H1 (cell line): ENCODE data around the gene JMJD1C. TPM values are rescaled to one million over a fixed set of nuclear protein-coding genes. Genes with fewer than 3 reads are reported as not detected.

ENCODE experiments used
- CTCF ChIA-PET: fragments of 300-600 bp; sonication (Branson Sonifier 250); formaldehyde crosslinking; loops from one replicate; lab custom pipeline; 2021; ENCODE audit not compliant: partially characterized antibody; lab: Charles Lee
- POLR2A ChIA-PET: fragments of 300-600 bp; sonication (Branson Sonifier 250); formaldehyde crosslinking; loops from one replicate; lab custom pipeline; 2021; ENCODE audit warnings: inconsistent platforms; ENCODE audit not compliant: partially characterized antibody; lab: Charles Lee
- DNase-seq, 2 experiments: peaks; one replicate each; pipeline versions ENCODE4 v3.0.0 to v3.0.0-alpha.2; 2010 to 2022; ENCODE audit warnings: low spot score in 2 of 2, low read depth in 1 of 2, mixed read lengths in 1 of 2
- FAIRE-seq: peaks from 2 replicates; lab custom pipeline; 2011; peaks lifted over from hg19 to GRCh38; lab: Jason Lieb, UNC
- H2AFZ ChIP-seq: 2 replicates; pipeline ENCODE4 v1.8.1; 2012; ENCODE audit warnings: low read length, inconsistent platforms
- H2AK5ac ChIP-seq: 2 replicates; pipeline ENCODE4 v1.6.1; 2013; ENCODE audit warnings: low read depth, low read length
- H2BK120ac ChIP-seq: replicated peaks from 2 replicates; pipeline ENCODE3; 2013; ENCODE audit warnings: low read depth, low read length, inconsistent platforms
- H2BK12ac ChIP-seq: 2 replicates; pipeline ENCODE4 v1.6.1; 2013; ENCODE audit warnings: low read depth, low read length
- H2BK15ac ChIP-seq: 2 replicates; pipeline ENCODE4 v1.6.1; 2013; ENCODE audit warnings: low read length
- H2BK20ac ChIP-seq: 2 replicates; pipeline ENCODE4 v1.6.1; 2013; ENCODE audit warnings: low read length
- H2BK5ac ChIP-seq: 2 replicates; pipeline ENCODE4 v1.6.1; 2013; ENCODE audit warnings: low read depth, low read length
- H3K14ac ChIP-seq: 2 replicates; pipeline ENCODE4 v1.6.1; 2013; ENCODE audit warnings: inconsistent platforms; ENCODE audit not compliant: insufficient read length
- H3K18ac ChIP-seq: 2 replicates; pipeline ENCODE4 v1.6.1; 2013; ENCODE audit warnings: low read length; ENCODE audit errors: extremely low read depth
- H3K23ac ChIP-seq: 2 replicates; pipeline ENCODE4 v1.6.1; 2013; ENCODE audit warnings: inconsistent platforms; ENCODE audit not compliant: insufficient read length
- H3K23me2 ChIP-seq: 2 replicates; pipeline ENCODE4 v1.6.1; 2013; ENCODE audit warnings: low read depth, low read length
- H3K27ac ChIP-seq: 2 replicates; pipeline ENCODE4 v1.6.1; 2011; ENCODE audit warnings: low read depth, low read length, inconsistent platforms
- H3K27me3 ChIP-seq, 4 experiments: replicated peaks in 1 of 4; 1 replicate in 1 of 4; 2 replicates in 3 of 4; pipeline versions ENCODE4 v1.6.1 to v1.8.1; 2011 to 2013; ENCODE audit warnings: low read length in 3 of 4, mild to moderate bottlenecking in 3 of 4, inconsistent platforms in 2 of 4, mixed read lengths in 2 of 4, moderate library complexity in 1 of 4; ENCODE audit not compliant: control insufficient read depth in 3 of 4, insufficient read depth in 3 of 4; ENCODE audit errors: extremely low read depth in 1 of 4
- H3K36me3 ChIP-seq, 4 experiments: 2 replicates each; pipeline versions ENCODE4 v1.6.1 to v1.8.1; 2011 to 2013; ENCODE audit warnings: mild to moderate bottlenecking in 4 of 4, low read length in 3 of 4, moderate library complexity in 2 of 4, control low read depth in 1 of 4, inconsistent platforms in 1 of 4; ENCODE audit not compliant: insufficient read depth in 4 of 4, control insufficient read depth in 2 of 4
- H3K4ac ChIP-seq: replicated peaks from 2 replicates; pipeline ENCODE3; 2013; ENCODE audit warnings: low read length, low read depth, mixed read lengths, inconsistent platforms; ENCODE audit not compliant: insufficient read length
- H3K4me1 ChIP-seq, 4 experiments: replicated peaks in 1 of 4; 1 replicate in 1 of 4; 2 replicates in 3 of 4; pipeline versions ENCODE4 v1.6.1 to v1.8.1; 2011 to 2013; ENCODE audit warnings: low read length in 3 of 4, inconsistent platforms in 2 of 4, mixed read lengths in 1 of 4; ENCODE audit not compliant: insufficient read depth in 4 of 4, control insufficient read depth in 3 of 4
- H3K4me2 ChIP-seq, 2 experiments: 2 replicates each; pipeline versions ENCODE4 v1.6.1 to v1.8.1; 2011 to 2013; ENCODE audit warnings: low read depth in 2 of 2, low read length in 2 of 2, control low read depth in 1 of 2, inconsistent platforms in 1 of 2, mild to moderate bottlenecking in 1 of 2; ENCODE audit not compliant: insufficient read depth in 1 of 2
- H3K4me3 ChIP-seq, 4 experiments: fragments of 200-600, 300-600 bp in 1 of 4; sonication (generic), shearing (Covaris generic), sonication (Bioruptor Twin) in 1 of 4; 2 replicates each; pipeline versions ENCODE4 v1.5.1 to v1.8.1; 2011 to 2016; ENCODE audit warnings: low read length in 4 of 4, low read depth in 3 of 4, control low read depth in 2 of 4, inconsistent platforms in 2 of 4, mild to moderate bottlenecking in 2 of 4, mixed read lengths in 1 of 4, moderate library complexity in 1 of 4; ENCODE audit not compliant: insufficient read depth in 2 of 4; ENCODE audit errors: extremely low read depth in 1 of 4
- H3K56ac ChIP-seq: replicated peaks from 2 replicates; pipeline ENCODE3; 2013; ENCODE audit warnings: low read depth, mild to moderate bottlenecking, mixed read lengths, low read length, inconsistent platforms; ENCODE audit not compliant: insufficient read length
- H3K79me1 ChIP-seq: 2 replicates; pipeline ENCODE4 v1.6.1; 2013; ENCODE audit warnings: low read depth, low read length, control low read depth
- H3K79me2 ChIP-seq, 2 experiments: 2 replicates each; pipeline versions ENCODE4 v1.6.1 to v1.8.1; 2012 to 2013; ENCODE audit warnings: low read length in 2 of 2, mild to moderate bottlenecking in 2 of 2, inconsistent platforms in 1 of 2; ENCODE audit not compliant: insufficient read depth in 2 of 2, control insufficient read depth in 1 of 2
- H3K9ac ChIP-seq, 4 experiments: replicated peaks in 1 of 4; 1 replicate in 1 of 4; 2 replicates in 3 of 4; pipeline versions ENCODE4 v1.6.1 to v1.8.1; 2011 to 2013; ENCODE audit warnings: low read depth in 3 of 4, low read length in 3 of 4, control low read depth in 2 of 4, mild to moderate bottlenecking in 2 of 4, moderate library complexity in 2 of 4, inconsistent platforms in 1 of 4; ENCODE audit errors: extremely low read depth in 1 of 4
- H3K9me3 ChIP-seq, 2 experiments: 2 replicates each; pipeline versions ENCODE4 v1.6.1 to v1.8.1; 2012 to 2013; ENCODE audit warnings: mild to moderate bottlenecking in 2 of 2, moderate library complexity in 2 of 2, control low read depth in 1 of 2, inconsistent platforms in 1 of 2, low read depth in 1 of 2, low read length in 1 of 2, mixed read lengths in 1 of 2; ENCODE audit not compliant: insufficient read depth in 2 of 2
- H4K20me1 ChIP-seq, 2 experiments: replicated peaks in 1 of 2; 2 replicates each; pipeline versions ENCODE3 to v1.8.1; 2011 to 2013; ENCODE audit warnings: inconsistent platforms in 2 of 2, low read length in 2 of 2, mild to moderate bottlenecking in 1 of 2; ENCODE audit not compliant: insufficient read depth in 2 of 2, control insufficient read depth in 1 of 2
- H4K5ac ChIP-seq: 2 replicates; pipeline ENCODE4 v1.6.1; 2013; ENCODE audit warnings: low read length, low read depth, mixed read lengths, inconsistent platforms; ENCODE audit not compliant: insufficient read length
- H4K8ac ChIP-seq: 2 replicates; pipeline ENCODE4 v1.8.0; 2013; ENCODE audit warnings: mild to moderate bottlenecking, moderate library complexity, low read length, inconsistent platforms; ENCODE audit not compliant: insufficient read depth; ENCODE audit errors: extremely low read depth
- H4K91ac ChIP-seq: replicated peaks from 2 replicates; pipeline ENCODE3; 2013; ENCODE audit warnings: low read length, mixed read lengths, inconsistent platforms; ENCODE audit not compliant: insufficient read length
- BCL11A ChIP-seq, 2 experiments: IDR thresholded peaks; one replicate each; pipeline ENCODE4 v1.6.1; 2011; ENCODE audit warnings: low read depth in 2 of 2, low read length in 2 of 2, mild to moderate bottlenecking in 2 of 2
- CREB1 ChIP-seq: IDR thresholded peaks from 2 replicates; pipeline ENCODE4 v1.6.1; 2012; ENCODE audit warnings: inconsistent platforms
- EGR1 ChIP-seq: IDR thresholded peaks from 2 replicates; pipeline ENCODE4 v1.6.1; 2011; ENCODE audit warnings: low read depth, low read length, borderline replicate concordance
- JUND ChIP-seq: IDR thresholded peaks from 2 replicates; pipeline ENCODE4 v1.6.1; 2011; ENCODE audit warnings: mild to moderate bottlenecking, improper control_type of control experiment, low read length
- NRF1 ChIP-seq: IDR thresholded peaks from 2 replicates; pipeline ENCODE4 v1.6.1; 2011; ENCODE audit warnings: mild to moderate bottlenecking, low read depth, low read length, improper control_type of control experiment
- RBBP5 ChIP-seq: IDR thresholded peaks from 2 replicates; pipeline ENCODE4 v1.7.1; 2012; ENCODE audit warnings: low read depth, mild to moderate bottlenecking, inconsistent platforms, low read length, moderate library complexity, borderline replicate concordance
- SIX5 ChIP-seq: IDR thresholded peaks from 2 replicates; pipeline ENCODE4 v1.6.1; 2011; ENCODE audit warnings: mild to moderate bottlenecking, low read depth, low read length
- SP1 ChIP-seq: IDR thresholded peaks from 2 replicates; pipeline ENCODE4 v1.6.1; 2011; ENCODE audit warnings: low read depth, low read length
- TBP ChIP-seq: IDR thresholded peaks from 2 replicates; pipeline ENCODE4 v1.6.1; 2011; ENCODE audit warnings: low read depth, low read length, improper control_type of control experiment
- polyA plus RNA-seq, 7 experiments: library from polyadenylated mRNA; depleted of rRNA in 3 of 7; stranded (reverse) in 5 of 7; unstranded in 2 of 7; fragments of >200 nt in 5 of 7; fragments of 200-250 nt in 2 of 7; gene quantifications; 1 replicate in 5 of 7; 2 replicates in 1 of 7; 4 replicates in 1 of 7; pipeline versions ENCODE4 v1.2.1 to v1.2.3, GENCODE V29; 2011 to 2013; ENCODE audit warnings: missing spikeins in 2 of 7, mixed read lengths in 2 of 7
- total RNA-seq: library from RNA; stranded (reverse); fragmentation: NEBNext Ultra II Directional; extraction: Animal tissue kit (Norgen Biotek cat#: 25700); gene quantifications from 2 replicates; pipeline ENCODE4 v1.2.1, GENCODE V29; 2021

JMJD1C gene
- total and polyA plus RNA-seq, 2 of the 8 experiments (the other 6 are each of a cell fraction or from before 2014, with no cell fraction given), result 54.5 to 210 TPM

GRCh38 chr10:63273577-63273976 lies 192.2 kb downstream of the JMJD1C start:
- POLR2A ChIA-PET, result interaction anchor here (1.1 kb wide), 1 partner anchor 230 kb away, joined by 3 read pairs; no protein-coding TSS in a partner anchor
- H3K4ac ChIP-seq, result no peak overlapping the region
- no peaks in the 10 kb centered on the region for H3K4me1 ChIP-seq
- no peaks in the 10 kb centered on the region for H3K79me1 ChIP-seq
- H3K27me3 ChIP-seq, result no peaks in the 10 kb centered on the region
- no peak overlapping the region for H2BK5ac ChIP-seq
- H3K23ac ChIP-seq, result no peak overlapping the region
- peaks cover 0 to 60% of the 10 kb centered on the region in 2 experiments; a peak in 3 of 4 replicates for H3K79me2 ChIP-seq
- H4K91ac ChIP-seq, result no peak overlapping the region
- H2BK12ac ChIP-seq, result no peak overlapping the region
- H3K9ac ChIP-seq, result no peak overlapping the region
- no peak overlapping the region for H3K4me2 ChIP-seq
- DNase-seq, result no peak
- no peak overlapping the region for H3K4me3 ChIP-seq
- TF ChIP-seq SIX5 (no peak), SP1 (no peak), NRF1 (no peak), CREB1 (no peak), TBP (no peak), BCL11A (IDR thresholded peaks at IDR 0.05; ENCODE audit: low read depth in 2 of 2, low read length in 2 of 2) (no peak), JUND (no peak), RBBP5 (no peak), EGR1 (no peak)
- TF ChIP-seq, all 59 proteins: peak for 0
- no peak for FAIRE-seq
- no peaks in the 10 kb centered on the region for H3K36me3 ChIP-seq
- no peak overlapping the region for H2AFZ ChIP-seq
- CTCF ChIA-PET, result no interaction called here
- no peak overlapping the region for H4K8ac ChIP-seq
- no peak overlapping the region for H2BK15ac ChIP-seq
- H3K23me2 ChIP-seq, result no peaks in the 10 kb centered on the region
- H4K20me1 ChIP-seq, result no peaks in the 10 kb centered on the region
- no peak overlapping the region for H3K27ac ChIP-seq
- no peak overlapping the region for H3K14ac ChIP-seq
- H2AK5ac ChIP-seq, result no peak overlapping the region
- no peak overlapping the region for H2BK20ac ChIP-seq
- H3K9me3 ChIP-seq, result no peaks in the 10 kb centered on the region
- no peak overlapping the region for H2BK120ac ChIP-seq
- H4K5ac ChIP-seq, result no peak overlapping the region
- H3K56ac ChIP-seq, result no peak overlapping the region
- H3K18ac ChIP-seq, result no peak overlapping the region
